NOMO-1 (cell line): Measurements from ENCODE around the gene KRTAP5-11.
A peak's percentile ranks its signal among the peaks of the same experiment; 100 is the strongest.
"Not testable (repeated sequence)": the region's sequence is repeated elsewhere in the genome, so short reads cannot be mapped to it uniquely, and the experiment has no call there.

Source experiments
- DNase-seq, 2 experiments: peaks; one replicate each; lab custom pipeline; 2025; ENCODE audit not compliant: unreplicated experiment in 2 of 2; lab: John Stamatoyannopoulos, UW

Gene KRTAP5-11

GRCh38 chr11:71582309-71582895, at the start of gene KRTAP5-11:
Gene KRTAP5-11 (minus strand): TSS chr11:71582875. CDS start chr11:71582837, 38 bp downstream.
- DNase-seq: no peak

GRCh38 chr11:71631551-71631950, 48.9 kb upstream of the KRTAP5-11 start:
- not testable (repeated sequence) for DNase-seq

DNA sequence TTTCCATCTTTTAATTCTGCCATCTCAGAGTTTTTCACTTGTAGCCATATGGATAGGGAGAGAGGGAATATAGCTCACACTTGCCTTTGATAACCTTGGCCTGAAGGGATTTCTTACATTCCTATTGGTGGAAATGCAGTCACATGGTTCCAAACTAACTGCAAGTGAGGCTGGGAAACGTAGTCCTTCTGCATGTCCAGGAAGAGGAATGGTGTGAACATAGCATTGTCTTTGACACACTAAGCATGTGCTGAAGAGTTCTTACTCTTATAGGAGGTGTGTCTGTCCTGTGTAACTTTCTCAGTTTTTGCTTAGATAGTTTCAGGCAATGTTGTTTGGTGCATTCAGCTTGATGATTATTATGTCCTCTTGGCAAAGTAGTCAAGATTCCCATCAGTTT, 47.4 kb upstream of the KRTAP5-11 start:
- peak in 1 of 2 experiments; percentile 1 for DNase-seq

GRCh38 chr11:71628943-71629342, 46.3 kb upstream of the KRTAP5-11 start:
- not testable (repeated sequence) for DNase-seq

DNA sequence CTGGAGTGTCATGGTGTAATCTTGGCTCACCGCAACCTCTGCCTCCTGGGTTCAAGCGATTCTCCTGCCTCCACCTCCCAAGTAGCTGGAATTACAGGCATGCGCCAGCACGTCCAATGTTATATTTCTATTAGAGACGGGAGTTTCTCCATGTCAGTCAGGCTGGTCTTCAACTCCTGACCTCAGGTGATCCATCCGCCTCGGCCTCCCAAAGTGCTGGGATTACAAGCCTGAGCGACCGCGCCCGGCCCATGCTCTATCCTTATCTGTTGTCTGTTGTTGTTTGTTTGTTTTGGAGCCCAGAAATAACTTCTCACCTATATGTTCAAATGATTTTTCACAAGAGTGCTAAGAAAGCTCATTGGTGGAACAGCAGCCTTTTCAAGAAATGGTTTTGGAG, 40.6 kb upstream of the KRTAP5-11 start:
- DNase-seq: not testable (repeated sequence)

GRCh38 chr11:71622561-71622960, 39.9 kb upstream of the KRTAP5-11 start:
- DNase-seq: not testable (repeated sequence)

DNA sequence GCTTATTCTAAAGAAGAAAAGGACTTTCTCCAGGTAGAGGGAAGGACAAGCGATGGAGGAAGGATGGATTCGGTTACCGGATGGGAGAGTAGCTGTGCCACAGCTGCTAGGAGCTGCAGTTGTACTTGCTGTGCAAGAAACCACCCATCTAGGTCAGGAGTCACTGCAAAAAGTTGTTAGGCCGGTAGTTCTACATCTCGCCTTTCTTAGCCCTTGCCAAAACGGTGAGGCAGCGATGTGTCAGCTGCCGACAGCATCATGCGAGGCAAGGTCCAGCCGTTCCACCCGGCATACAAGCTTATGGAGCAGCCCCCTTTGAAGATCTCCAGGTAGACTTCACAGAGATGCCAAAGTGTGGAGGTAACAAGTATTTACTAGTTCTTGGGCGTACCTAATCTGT, 32.3 kb upstream of the KRTAP5-11 start:
- not testable (repeated sequence) for DNase-seq

GRCh38 chr11:71614366-71614917, 31.8 kb upstream of the KRTAP5-11 start:
- DNase-seq: not testable (repeated sequence)

- not testable (repeated sequence) for DNase-seq
These were observed 31.3 kb upstream of the KRTAP5-11 start for GRCh38 chr11:71613931-71614330.

DNA sequence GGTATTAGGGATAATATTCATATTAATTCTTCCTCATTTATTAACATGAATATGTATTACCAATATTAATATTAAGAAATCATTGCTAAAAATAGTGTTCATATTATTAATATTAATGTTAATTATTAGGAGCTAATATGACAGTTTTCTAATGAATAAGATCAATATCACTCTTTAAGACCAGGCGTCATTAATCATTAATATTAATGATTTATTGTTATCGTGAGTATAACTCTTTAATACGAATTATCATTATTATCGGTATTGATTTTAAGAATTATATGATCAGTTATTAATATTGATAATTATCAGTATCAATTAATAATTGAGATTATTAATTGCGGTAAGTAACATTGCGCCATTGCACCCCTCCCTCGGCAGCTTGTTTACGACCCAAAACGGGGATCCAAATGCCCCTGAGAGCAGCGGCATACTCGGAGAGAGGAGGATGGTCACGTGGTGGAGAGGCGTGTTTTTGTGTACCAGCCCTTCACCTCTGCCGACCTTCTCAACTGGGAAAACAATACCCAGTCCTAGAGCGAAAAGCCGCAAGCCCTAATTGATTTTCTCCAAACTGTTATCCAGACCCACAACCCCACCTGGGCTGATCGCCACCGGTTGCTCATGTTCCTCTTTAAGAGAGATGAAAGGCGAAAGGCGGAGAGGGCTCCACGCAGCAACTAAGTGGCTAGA, 28.7 kb upstream of the KRTAP5-11 start:
- not testable (repeated sequence) for DNase-seq

DNA sequence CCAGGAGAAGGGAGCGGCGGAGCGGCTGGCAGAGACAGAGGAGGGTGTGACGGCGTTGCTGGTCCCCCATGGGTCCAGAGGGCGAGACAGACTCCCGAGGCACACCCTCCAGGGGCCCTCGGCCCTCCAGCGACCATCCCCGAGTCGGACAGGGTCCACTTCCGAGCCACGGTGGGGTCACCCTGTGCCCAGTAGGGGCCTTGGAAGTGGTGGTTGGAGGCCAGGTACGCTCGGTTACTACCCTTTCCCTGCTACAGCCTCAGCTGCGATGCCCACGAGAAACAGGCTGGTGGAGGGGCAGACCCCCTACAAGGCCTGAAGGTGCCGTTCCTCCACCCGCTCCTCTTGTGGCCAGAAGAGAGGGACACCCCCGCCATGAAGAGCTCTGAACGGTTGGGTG, 25.6 kb upstream of the KRTAP5-11 start:
- DNase-seq: not testable (repeated sequence)

- DNase-seq: not testable (repeated sequence)
These were observed 25.0 kb upstream of the KRTAP5-11 start for GRCh38 chr11:71607520-71608216.

DNA sequence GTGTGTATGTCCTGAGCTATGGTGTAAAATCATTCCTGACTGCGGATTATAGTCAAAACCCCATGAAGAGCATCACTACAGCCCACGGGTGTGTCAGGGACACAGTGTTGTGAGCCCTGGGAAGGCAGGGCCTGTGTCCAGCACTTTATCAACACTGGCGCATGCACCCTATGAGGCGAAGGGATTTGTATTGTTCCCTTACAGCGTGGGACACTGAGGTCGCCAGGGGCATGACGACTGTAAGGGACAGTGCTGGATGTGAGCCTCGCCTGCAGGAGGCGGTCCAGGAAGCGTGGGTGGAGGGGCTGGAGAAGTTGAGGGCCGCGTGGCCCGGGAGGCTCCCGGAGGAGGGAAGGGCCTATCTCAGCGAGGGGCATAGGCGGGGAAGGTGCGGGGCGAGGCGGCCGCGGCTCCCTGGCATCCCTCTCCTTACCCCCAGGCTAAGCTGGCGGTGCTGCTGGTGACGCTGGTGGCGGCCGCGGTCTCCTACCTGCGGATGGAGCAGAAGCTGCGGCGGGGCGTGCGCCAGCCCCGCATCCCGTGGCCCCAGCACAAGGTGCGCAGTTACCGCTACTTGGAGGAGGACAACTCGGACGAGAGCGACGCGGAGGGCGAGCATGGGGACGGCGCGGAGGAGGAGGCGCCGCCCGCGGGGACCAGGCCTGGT, 24.3 kb upstream of the KRTAP5-11 start:
- not testable (repeated sequence) for DNase-seq

DNA sequence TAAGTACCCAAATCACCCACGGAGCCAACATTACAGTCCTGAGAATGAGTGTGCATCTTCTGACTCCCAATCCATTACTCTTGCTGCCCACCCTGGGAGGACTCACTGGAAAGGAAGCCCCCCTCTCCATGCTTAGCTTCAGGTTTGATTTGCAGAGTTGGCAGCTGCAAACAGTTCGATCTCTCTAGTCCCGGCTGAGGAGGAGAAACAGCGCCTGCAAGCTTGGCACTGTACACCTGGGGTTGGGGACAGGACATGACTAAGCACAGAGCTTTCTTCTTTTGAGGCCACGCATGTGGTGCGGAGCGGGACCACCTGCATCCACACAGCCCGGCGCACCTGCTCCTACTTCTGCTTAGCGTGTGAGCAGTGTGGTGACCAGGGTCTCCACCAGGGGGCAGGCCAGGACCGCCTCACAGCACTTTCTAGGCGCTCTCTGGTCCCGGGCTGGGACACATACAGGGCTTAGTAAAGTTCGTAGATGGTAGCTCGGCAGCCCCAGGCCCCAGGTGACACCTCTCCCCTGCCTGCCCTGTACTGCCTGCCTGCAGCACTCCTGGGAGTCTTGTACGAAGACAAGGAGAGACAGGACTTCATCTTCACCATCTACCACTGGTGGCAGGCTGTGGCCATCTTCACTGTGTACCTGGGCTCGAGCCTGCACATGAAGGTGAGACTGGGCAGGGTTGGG, 22.3 kb upstream of the KRTAP5-11 start:
- DNase-seq: not testable (repeated sequence)

- not testable (repeated sequence) for DNase-seq
These were observed 20.5 kb upstream of the KRTAP5-11 start for GRCh38 chr11:71603221-71603620.

DNA sequence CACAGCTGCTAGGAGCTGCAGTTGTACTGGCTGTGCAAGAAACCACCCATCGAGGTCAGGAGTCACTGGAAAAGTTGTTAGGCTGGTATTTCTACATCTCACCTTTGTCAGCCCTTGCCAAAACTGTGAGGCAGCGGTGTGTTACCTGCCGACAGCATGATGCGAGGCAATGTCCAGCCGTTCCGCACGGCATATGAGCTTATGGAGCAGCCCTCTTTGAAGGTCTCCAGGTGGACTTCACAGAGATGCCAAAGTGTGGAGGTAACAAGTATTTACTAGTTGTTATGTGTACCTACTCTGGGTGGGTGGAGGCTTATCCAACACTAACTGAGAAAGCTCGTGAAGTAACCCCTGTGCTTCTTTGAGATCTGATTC, 6.9 kb upstream of the KRTAP5-11 start:
- not testable (repeated sequence) for DNase-seq

DNA sequence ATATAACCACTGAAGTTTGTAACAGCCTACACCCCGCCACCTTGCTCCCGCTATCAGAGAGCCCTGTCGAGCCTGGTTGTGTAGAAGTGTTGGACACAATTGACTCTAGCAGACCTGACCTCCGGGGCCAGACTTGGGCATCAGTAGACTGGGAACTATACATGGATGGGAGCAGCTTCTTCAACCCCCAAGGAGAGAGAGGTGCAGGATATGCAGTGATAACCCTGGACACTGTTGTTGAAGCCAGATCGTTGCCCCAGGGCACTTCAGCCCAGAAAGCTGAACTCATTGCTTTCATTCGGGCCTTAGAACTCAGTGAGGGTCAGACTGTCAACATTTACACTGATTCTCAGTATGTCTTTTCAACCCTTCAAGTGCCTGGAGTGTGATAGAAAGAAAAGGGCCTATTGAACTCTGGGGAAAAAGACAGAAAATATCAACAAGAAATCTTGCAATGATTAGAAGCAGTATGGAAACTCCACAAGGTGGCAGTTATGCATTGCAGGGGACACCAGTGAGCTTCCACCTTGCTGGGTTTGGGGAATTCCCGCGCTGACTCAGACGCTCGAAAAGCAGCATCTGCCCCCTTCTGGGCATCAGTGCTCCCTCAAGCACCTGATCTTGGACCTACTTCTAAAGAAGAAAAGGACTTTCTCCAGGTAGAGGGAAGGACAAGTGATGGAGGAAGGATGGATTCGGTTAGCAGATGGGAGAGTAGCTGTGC, 6.3 kb upstream of the KRTAP5-11 start:
- DNase-seq: not testable (repeated sequence)

DNA sequence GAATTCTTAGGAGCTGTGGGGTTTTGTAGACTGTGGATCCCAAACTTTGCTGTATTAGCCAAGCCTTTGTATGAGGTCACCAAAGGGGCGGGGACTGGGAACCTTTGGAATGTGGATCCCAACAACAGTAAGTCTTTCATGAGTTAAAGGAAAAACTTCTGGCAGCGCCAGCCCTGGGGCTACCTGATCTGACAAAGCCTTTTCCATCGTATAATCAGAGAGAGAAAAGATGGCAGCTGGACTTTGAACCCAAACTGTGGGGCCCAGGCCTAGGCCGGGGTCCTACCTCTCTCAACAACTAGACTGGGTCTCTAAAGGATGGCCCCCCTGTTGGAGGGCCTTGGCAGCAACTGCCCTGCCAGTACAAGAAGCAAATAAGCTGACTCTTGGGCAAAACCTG, 5.6 kb upstream of the KRTAP5-11 start:
- not testable (repeated sequence) for DNase-seq

DNA sequence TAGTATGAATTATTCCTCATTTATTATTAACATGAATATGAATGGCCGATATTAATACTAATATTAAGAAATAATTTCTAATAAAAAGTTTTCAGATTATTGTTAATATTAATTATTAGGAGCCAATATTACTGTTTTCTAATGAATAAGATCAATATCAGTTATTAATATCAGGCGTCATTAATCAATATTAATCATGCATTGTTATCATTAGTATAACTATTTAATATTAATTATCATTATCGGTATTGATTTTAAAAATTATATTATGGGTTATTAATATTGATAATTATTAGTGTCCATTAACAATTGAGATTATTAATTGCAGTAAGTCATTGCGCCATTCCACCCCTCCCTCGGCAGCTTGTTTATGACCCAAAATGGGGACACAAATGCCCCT, 3.0 kb upstream of the KRTAP5-11 start:
- DNase-seq: not testable (repeated sequence)

GRCh38 chr11:71582969-71583368, 294 bp upstream of the KRTAP5-11 start:
- not testable (repeated sequence) for DNase-seq
